CD4-positive, alpha-beta T cell treated with Interleukin-12 subunit alpha and Interleukin-12 subunit beta, for 1 hour (primary cell): ENCODE results near the gene RFX4.
"Not testable (repeated sequence)": the region's sequence is repeated elsewhere in the genome, so short reads cannot be mapped to it uniquely, and the experiment has no call there.

Source experiments
- DNase-seq: peaks from one replicate; pipeline ENCODE4 v3.0.0-alpha.2; 2020

Gene RFX4

GRCh38 chr12:106594447-106594846, 11.6 kb downstream of the RFX4 start:
- no peak for DNase-seq

GRCh38 chr12:106595268-106595667, 12.5 kb downstream of the RFX4 start:
- DNase-seq, result no peak

- DNase-seq, result no peak
Measured at GRCh38 chr12:106598003-106598402, 15.2 kb downstream of the RFX4 start.

- no peak for DNase-seq
Measured at GRCh38 chr12:106599302-106599701, 16.5 kb downstream of the RFX4 start.

GRCh38 chr12:106600503-106600902, 17.7 kb downstream of the RFX4 start:
- no peak for DNase-seq

GRCh38 chr12:106601031-106601430, 18.2 kb downstream of the RFX4 start:
- no peak for DNase-seq

- DNase-seq, result no peak
Measured at GRCh38 chr12:106601496-106601895, 18.7 kb downstream of the RFX4 start.

GRCh38 chr12:106602076-106602475, 19.3 kb downstream of the RFX4 start:
- no peak for DNase-seq

GRCh38 chr12:106605254-106605653, 22.4 kb downstream of the RFX4 start:
- no peak for DNase-seq

GRCh38 chr12:106620588-106620987, 37.8 kb downstream of the RFX4 start:
- DNase-seq, result not testable (repeated sequence)

GRCh38 chr12:106625976-106626375, 43.2 kb downstream of the RFX4 start:
- DNase-seq, result no peak

- DNase-seq, result no peak
Measured at GRCh38 chr12:106629797-106630659, 47.2 kb downstream of the RFX4 start.

GRCh38 chr12:106631150-106631549, 48.3 kb downstream of the RFX4 start:
- DNase-seq, result no peak

- no peak for DNase-seq
Measured at GRCh38 chr12:106631797-106632196, 49.0 kb downstream of the RFX4 start.

GRCh38 chr12:106632797-106633450, 50.1 kb downstream of the RFX4 start:
- no peak for DNase-seq

- no peak for DNase-seq
Measured at GRCh38 chr12:106633451-106633823, 50.6 kb downstream of the RFX4 start.

- no peak for DNase-seq
Measured at GRCh38 chr12:106634206-106634605, 51.4 kb downstream of the RFX4 start.

GRCh38 chr12:106643000-106643399, 60.2 kb downstream of the RFX4 start:
- DNase-seq, result no peak

- no peak for DNase-seq
Measured at GRCh38 chr12:106644335-106645073, 61.7 kb downstream of the RFX4 start.

- DNase-seq, result no peak
Measured at GRCh38 chr12:106645074-106645421, 62.2 kb downstream of the RFX4 start.

- DNase-seq, result no peak
Measured at GRCh38 chr12:106645465-106646330, 62.9 kb downstream of the RFX4 start.

GRCh38 chr12:106646472-106646871, 63.7 kb downstream of the RFX4 start:
- no peak for DNase-seq
